Measurements from ENCODE around the gene SF3B1.

SF3B1 gene

DNA sequence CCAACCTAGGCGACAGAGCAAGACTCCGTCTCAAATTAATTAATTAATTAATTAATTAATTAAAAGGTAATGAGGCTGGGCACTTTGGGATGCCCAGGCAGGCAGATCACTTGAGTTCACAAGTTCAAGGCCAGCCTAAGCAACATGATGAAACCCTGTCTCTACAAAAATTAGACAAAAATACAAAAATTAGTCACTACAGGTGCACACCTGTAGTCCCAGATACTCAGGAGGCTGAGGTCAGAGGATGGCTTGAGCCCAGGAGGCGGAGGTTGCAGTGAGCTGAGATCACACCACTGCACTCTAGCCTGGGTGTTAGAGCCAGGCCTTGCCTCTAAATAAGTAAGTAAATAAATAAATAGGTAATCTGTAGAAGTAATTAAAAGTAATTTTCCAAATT is 6.8 kb downstream of the SF3B1 start:
- DNase-seq, result no peak
- peaks cover 34% of the 10 kb centered on the region for H3K36me3 Mint-ChIP-seq (ENCODE audit: low read depth)
- no peak overlapping the region for H3K4me3 Mint-ChIP-seq
- no peaks in the 10 kb centered on the region for H3K27me3 Mint-ChIP-seq (ENCODE audit: low read depth, poor library complexity)
- no peak overlapping the region for H3K27ac Mint-ChIP-seq
- H3K4me1 Mint-ChIP-seq, result peaks cover 43% of the 10 kb centered on the region
- TF ChIP-seq, protein P1, sequence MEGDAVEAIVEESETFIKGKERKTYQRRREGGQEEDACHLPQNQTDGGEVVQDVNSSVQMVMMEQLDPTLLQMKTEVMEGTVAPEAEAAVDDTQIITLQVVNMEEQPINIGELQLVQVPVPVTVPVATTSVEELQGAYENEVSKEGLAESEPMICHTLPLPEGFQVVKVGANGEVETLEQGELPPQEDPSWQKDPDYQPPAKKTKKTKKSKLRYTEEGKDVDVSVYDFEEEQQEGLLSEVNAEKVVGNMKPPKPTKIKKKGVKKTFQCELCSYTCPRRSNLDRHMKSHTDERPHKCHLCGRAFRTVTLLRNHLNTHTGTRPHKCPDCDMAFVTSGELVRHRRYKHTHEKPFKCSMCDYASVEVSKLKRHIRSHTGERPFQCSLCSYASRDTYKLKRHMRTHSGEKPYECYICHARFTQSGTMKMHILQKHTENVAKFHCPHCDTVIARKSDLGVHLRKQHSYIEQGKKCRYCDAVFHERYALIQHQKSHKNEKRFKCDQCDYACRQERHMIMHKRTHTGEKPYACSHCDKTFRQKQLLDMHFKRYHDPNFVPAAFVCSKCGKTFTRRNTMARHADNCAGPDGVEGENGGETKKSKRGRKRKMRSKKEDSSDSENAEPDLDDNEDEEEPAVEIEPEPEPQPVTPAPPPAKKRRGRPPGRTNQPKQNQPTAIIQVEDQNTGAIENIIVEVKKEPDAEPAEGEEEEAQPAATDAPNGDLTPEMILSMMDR (IDR thresholded peaks at IDR 0.05), result no peak
- H3K9me3 Mint-ChIP-seq, result no peaks in the 10 kb centered on the region

DNA sequence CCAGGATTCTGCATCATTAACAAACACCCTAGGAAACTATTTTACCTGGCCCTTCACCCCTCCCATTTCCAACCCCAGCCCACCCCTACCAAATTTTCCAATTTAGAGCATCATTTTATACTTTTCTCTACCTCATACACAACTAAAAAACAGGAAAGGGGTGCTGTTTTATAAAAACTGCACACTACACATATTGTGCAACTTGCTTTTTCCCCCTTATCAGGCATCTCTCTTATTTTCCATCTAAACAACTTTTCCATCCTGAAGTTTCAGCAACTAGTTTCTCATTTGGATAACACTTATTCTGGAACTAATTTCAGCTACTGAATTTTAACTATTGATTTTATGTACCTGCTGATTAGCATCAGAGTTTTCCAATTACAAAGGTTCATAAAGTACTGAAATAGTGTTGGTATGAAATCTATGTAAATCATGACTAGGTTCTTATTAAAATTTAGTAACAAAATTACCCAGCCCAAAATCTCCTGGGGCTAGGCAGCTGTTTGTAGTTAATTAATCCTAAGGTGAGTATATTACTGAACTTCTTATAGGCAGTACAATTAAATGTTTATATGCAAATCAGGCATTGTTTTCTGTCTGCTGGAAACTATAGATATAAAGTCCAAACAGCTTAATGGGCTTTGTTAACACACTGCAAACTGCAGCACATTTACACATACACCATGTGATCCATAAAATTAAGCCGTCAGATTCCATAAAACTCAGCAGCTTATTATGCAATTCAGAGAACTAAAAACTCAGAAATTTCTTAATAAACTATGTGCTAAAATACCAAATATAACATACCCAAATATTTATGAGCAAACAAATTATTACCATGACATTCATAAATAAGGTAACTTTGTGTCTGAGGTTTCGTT is 7.9 kb downstream of the SF3B1 start:
- Mint-ChIP-seq H3K27ac (peak overlapping the region; percentile 84), H3K4me3 (no peak overlapping the region), H3K4me1 (peaks cover 33% of the 10 kb centered on the region), H3K36me3 (ENCODE audit: low read depth) (peaks cover 34% of the 10 kb centered on the region), H3K9me3 (no peaks in the 10 kb centered on the region), H3K27me3 (ENCODE audit: low read depth, poor library complexity) (no peaks in the 10 kb centered on the region)
- TF ChIP-seq, protein P1 (IDR thresholded peaks at IDR 0.05), result no peak
- DNase-seq, result no peak

DNA sequence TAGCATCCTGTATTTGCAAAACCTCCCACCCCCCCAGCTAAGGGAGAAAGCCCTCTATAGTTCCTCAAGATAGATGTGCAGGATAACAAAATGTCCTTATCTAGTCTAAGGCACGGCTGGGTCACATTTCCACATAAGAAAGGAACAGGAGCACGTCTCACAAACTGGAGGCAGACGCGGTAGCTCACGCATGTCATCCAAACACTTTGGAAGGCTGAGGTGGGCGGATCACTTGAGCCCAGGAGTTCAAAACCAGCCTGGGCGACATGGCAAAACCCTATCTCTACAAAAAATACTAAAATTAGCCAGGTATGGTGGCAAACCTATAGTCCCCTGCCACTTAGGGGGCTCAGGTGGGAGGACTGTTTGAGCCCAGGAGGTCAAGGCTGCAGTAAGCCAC is 9.3 kb downstream of the SF3B1 start:
- TF ChIP-seq, protein P1 (IDR thresholded peaks at IDR 0.05), result no peak
- Mint-ChIP-seq H3K4me1 (peaks cover 19% of the 10 kb centered on the region), H3K4me3 (no peak overlapping the region), H3K9me3 (no peaks in the 10 kb centered on the region), H3K36me3 (ENCODE audit: low read depth) (peaks cover 25% of the 10 kb centered on the region), H3K27ac (peak overlapping the region; percentile 8), H3K27me3 (ENCODE audit: low read depth, poor library complexity) (no peaks in the 10 kb centered on the region)
- DNase-seq, result no peak

DNA sequence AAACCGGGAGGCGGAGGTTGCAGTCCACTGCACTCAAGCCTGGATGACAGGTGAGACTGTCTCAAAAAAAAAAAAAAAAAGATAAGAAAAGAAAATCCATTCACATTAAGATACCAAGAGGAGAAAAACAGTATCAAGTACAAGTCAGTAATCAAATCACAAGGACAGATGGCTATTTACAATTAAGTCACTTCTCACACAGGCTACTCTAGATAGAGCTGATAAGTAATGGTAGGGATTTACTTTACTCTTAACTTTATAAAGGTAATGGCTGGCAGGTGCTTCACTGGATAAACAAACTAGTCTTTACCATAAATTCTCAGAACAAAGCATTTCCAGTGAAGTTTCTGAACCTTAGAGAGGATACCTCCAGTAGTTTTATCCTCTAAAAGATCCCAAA is 11.5 kb downstream of the SF3B1 start:
- H3K4me3 Mint-ChIP-seq, result no peak overlapping the region
- no peaks in the 10 kb centered on the region for H3K9me3 Mint-ChIP-seq

DNA sequence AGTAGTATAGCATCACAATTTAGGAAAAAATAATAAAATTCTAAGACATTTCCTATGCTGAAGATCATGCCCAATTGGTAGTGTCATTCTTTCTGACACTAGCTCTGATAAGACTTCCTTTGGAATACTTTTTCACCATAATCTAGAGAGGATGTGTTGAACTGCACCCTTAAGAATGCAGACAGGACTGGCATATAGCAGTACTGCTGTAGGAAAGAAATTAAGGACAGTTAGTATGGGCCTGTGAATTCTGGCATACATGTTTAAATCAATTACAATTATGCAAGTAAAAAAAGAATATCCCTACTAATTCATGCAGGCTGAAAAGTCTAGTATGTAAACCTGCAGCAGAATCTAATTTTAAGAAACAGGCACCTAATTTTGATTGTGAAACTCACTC is 15.4 kb downstream of the SF3B1 start:
- Mint-ChIP-seq H3K9me3 (no peaks in the 10 kb centered on the region), H3K27me3 (ENCODE audit: low read depth, poor library complexity) (no peaks in the 10 kb centered on the region), H3K4me3 (no peak overlapping the region), H3K27ac (no peak overlapping the region), H3K36me3 (ENCODE audit: low read depth) (peaks cover 42% of the 10 kb centered on the region), H3K4me1 (no peaks in the 10 kb centered on the region)
- TF ChIP-seq, protein P1 (IDR thresholded peaks at IDR 0.05), result no peak
- DNase-seq, result no peak

More for the DNA sequence above, 11.5 kb downstream of the SF3B1 start:
- no peak overlapping the region for H3K27ac Mint-ChIP-seq
- H3K4me1 Mint-ChIP-seq, result peaks cover 8% of the 10 kb centered on the region
- no peak for DNase-seq
- H3K27me3 Mint-ChIP-seq (ENCODE audit: low read depth, poor library complexity), result no peaks in the 10 kb centered on the region
- H3K36me3 Mint-ChIP-seq (ENCODE audit: low read depth), result peaks cover 13% of the 10 kb centered on the region
- TF ChIP-seq, protein P1 (IDR thresholded peaks at IDR 0.05), result no peak

DNA sequence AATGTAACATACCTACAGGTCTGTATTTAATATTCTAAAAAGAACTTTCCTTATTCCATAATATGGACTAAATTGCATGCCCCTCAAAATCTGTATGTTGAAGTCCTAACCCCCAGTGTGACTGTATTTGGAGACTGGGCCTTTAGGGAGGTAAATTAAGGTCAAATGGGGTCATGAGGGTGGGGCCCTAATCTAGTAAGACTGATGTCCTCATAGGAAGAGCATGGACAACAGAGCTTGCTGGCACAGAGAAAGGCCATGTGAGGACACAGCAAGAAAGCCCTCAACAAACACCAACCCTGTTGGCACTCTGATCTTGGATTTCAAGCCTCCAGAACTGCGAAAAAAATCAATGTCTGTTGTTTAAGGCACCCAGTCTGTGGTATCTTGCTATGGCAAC is 18.6 kb downstream of the SF3B1 start:
- TF ChIP-seq, protein P1 (IDR thresholded peaks at IDR 0.05), result no peak
- no peaks in the 10 kb centered on the region for H3K9me3 Mint-ChIP-seq
- H3K4me3 Mint-ChIP-seq, result no peak overlapping the region

More for the DNA sequence above, 18.6 kb downstream of the SF3B1 start:
- H3K36me3 Mint-ChIP-seq (ENCODE audit: low read depth), result peaks cover 59% of the 10 kb centered on the region
- no peak for DNase-seq
- H3K27ac Mint-ChIP-seq, result no peak overlapping the region
- no peaks in the 10 kb centered on the region for H3K4me1 Mint-ChIP-seq
- H3K27me3 Mint-ChIP-seq (ENCODE audit: low read depth, poor library complexity), result no peaks in the 10 kb centered on the region
